GM04504 (cell line): ENCODE measurements around the gene ZNF792.
"Not testable (repeated sequence)": the region's sequence is repeated elsewhere in the genome, so short reads cannot be mapped to it uniquely, and the experiment has no call there.

Experiments used
- DNase-seq: peaks from one replicate; pipeline ENCODE4 v3.0.0-alpha.2; 2012; ENCODE audit warnings: low read depth

ZNF792 gene

DNA sequence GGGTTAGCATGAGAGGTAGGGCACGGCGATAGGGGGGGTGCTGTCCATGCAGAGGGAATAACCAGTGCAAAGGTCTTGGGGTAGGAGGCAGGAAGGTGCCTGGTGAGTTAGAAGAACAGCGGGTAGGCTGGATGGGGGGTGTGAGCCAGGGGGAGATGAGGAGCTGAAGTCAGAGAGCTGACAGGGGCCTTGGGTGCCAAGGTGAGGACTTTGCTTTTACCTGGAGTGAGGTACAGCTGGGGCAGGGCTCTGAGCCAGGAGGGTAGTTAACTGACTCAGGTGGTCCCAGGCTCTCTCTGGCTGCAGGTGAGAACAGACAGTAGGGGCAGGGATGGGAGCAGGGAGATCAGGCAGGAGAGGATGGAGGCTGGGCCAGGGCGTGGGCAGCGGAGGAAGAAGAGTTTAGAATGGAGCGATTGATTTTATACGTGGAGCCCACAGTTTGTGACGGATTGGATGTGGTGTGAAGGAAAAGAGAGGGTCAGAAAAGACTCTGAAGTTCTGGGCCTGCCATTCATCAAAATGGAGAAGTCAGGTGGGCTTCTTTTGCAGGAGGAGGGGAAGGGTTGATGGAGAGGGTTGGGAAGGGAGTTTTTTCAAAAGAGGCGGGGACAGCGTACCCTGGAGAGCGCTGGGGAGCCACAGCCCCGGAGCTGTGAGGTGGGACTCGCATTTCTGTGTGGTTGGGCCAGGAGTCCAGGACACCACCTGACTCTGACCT is 34.9 kb upstream of the ZNF792 start:
- no peak for DNase-seq

DNA sequence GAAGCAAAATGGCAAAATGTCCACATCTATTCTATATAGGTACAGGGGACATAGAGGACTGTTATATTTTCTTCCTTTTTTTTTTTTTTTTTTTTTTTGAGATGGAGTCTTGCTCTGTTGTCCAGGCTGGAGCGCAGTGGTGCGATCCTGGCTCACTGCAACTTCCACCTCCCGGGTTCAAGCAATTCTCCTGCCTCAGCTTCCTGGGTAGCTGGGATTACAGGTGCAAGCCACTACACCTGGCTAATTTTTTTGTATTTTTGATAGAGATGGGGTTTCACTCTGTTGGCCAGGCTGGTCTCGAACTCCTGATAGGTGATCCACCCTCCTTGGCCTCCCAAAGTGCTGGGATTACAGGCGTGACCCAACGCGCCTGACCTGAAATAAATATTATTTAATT is 34.2 kb upstream of the ZNF792 start:
- DNase-seq: not testable (repeated sequence)

DNA sequence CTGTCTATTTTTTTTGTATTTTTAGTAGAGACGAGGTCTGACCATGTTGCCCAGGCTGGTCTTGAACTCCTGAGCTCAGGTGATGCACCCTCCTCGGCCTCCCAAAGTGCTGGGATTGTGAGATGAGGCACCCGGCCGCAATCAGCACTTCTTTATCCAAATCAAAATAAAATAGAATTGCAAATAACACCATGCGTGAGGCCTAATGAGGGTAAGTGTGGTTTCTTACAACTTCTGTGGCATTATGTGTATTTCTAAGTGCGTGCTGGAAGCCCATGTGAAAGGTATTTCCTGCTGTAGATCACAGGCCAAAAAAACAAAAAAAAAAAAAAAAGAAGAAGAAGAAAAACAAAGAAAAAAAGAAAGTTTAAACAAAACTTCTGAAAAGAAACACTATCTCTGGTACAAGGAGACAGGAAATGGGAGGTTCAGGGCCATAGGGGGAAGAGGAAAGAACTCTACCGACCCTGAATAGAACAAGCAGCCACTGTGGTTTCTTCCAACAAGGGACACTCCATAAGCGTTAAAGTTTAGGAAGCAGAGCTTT is 33.1 kb upstream of the ZNF792 start:
- no peak for DNase-seq

DNA sequence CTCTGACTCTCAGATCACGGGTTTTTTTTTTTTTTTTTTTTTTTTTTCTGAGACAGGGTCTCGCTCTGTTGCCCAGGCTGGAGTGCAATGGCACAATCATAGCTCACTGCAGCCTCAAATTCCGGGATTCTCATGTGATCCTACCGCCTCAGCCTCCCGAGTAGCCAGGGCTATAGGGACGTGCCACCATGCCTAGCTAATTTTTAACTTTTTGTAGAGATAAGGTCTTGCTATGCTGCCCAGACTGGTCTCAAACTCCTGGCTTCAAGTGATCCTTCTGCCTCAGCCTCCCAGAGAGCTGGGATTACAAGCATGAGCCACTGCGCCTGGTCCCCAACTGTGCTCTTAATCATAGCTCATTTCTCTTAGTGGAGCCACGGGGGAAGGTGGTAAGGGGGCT is 31.5 kb upstream of the ZNF792 start:
- DNase-seq: no peak

DNA sequence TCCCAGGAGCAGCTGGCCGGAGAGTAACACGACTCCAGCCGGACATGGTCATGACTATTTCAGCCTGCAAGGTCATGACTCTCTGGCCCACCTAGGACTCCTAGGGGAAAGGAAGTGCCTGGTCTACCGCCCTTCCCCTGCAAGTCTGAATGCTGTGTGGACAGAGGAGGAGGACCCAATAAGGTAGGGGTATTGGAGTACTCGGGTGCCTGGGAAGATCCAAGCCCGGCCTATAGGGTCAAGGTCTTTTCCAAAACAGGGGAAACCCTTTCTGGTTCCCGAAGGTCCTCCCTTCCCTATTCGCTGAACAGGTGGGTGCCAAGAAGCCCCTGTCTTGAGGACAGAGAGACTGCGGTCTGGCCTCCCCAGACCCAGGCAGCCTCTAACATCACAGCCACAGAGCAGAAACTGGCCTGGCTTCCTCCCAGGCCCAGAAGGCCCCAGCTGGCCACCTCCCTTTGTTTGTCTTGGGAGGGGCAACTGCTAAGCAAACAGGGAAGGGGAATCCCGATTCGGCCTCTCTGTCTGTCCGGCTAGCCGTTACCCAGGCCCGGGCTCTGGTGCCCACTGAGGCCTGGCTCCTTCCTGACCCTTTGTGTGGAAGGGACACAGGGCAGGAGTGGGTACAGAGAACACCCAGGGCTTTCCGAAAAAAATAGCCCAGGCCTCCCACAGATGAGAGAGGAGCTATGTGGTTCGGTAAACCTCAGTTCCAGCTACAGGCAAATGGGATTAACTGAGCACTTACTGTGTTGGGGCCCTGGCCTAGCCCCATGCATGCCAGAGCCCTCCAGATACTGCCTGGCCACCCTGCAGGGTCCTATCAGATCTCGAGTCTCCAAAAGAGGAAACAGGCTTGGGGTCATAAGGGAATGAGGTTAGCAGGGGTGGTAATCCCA is 30.9 kb upstream of the ZNF792 start:
- DNase-seq: no peak

DNA sequence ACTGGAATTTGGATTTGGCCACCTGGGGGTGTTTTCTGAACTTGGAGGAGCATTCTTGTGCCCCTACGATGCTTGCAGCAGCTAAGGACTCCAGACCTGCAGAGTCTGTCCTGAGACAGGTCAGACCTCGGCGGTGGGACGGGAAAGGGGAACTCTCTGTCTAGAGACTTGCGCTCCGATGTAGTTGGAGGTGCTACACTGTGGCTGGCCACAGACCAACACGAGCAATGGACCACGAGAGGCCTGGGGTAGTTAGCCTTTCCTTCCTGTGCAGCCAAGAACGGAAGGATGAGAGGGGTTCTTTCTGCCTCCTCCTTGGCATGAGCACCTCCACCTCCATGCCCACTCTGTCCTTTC is 30.2 kb upstream of the ZNF792 start:
- DNase-seq: no peak

DNA sequence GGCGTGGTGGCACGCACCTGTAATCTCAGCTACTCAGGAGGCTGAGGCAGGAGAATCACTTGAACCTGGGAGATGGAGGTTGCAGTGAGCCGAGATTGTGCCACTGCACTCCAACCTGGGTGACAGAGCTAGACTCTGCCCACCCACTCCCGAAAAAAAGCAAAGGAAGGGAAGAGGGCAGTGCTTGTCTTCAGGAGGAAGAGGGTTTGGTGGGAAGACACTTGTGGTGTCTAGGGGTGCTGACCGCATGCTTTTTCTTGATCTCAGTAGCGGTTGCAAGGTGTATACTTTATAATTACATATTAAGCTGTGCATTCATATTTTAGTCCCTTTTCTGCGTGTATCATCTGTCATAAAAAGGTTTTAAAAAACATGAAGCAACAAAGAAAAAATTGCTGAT is 28.6 kb upstream of the ZNF792 start:
- not testable (repeated sequence) for DNase-seq

DNA sequence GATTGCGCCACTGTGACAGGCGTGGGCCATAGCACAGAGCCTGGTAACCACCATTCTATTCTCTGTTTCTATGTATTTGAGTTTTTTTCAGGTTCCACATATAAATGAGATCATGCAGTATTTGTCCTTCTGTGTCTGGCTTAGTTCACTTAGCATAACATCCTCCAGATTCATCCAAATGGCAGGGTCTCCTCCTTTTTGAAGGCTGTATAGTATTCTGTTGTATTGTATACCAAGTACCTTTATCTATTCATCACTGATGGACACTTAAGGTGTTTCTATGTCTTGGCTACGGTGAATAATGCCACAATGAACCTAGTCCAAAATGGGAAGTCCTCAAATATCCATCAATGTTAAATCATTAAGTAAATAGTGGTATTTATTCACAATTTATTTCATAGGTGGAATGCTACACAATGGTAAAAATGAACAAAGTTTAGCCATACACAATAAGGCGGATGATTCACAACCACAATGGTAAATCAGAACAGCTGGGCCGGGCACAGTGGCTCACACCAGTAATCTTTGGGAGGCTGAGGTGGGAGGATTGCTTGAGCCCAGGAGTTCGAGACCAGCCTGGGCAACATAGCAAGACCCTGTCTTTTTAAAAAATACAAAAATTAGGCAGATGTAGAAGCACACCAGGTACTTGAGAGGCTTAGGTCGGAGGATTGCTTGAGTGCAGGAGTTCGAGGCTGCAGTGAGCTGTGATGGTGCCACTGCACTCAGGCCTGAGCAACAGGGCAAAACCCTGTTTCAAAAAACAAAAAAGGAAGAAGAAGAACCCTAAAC is 27.7 kb upstream of the ZNF792 start:
- DNase-seq: no peak

DNA sequence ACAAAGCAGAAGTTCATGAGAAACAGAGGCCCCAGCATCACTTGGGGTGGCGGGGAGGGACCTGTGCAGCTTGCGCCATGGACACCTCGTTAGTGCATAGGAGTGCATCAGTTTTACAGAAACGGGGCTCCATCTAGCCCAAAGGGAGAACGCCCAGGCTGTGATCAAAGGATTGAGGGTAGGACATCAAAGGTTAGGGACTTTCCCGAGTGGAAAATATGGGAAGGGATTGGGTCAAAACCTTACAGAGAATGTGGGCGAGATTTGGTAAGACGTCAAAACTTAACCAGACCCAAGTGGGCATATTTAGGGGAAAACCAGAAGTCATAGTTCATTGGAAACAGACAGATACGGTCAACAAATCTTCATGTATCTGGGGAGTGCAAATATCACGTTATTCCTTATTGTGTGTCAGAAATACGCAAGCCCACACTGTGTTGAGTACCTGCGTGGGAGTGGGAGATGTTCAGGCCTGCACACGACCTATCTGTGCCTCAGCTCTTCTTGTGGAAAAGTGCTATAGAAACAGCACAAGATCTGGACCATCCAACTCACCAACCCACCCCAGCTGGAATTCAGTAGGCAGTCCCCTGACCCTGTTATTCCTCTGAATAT is 26.7 kb upstream of the ZNF792 start:
- DNase-seq: no peak

DNA sequence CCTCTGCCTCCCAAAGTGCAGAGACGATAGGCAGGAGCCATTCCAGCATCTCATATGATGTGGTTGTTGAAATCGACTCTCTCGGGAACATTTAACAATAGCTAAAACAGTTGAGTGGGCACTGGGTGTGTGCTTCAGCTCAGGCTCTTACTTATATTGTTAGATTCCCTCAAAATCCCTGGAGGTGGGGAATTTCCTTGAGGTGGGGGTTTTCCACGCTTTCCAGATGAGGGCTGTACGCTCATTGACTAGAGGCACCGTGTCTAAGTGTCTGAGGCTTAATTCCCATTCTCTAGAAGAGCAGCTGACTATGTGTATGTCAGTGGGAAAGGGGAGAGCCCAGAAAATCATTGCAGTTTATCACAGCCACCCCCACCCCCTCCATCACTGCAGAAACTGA is 25.3 kb upstream of the ZNF792 start:
- DNase-seq: no peak

DNA sequence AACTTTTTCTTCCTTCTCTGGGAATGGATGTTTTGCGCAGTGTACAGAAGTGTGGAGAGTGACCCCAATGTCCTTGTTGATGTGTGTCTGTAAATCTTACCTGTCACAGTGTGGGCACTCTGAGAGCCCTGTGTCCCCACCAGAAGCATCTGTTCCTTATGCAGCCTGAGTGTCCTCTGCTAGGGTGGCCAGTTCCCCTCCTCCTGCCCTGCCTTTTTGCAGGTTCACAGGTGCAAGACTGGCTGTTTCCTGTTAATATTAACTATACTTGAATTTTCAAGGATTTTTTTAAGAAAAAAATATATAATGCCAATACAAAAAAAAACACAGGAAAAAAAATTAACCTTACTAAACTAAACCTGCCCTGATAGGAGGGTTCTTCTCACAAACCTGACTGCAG is 24.1 kb upstream of the ZNF792 start:
- DNase-seq: no peak

DNA sequence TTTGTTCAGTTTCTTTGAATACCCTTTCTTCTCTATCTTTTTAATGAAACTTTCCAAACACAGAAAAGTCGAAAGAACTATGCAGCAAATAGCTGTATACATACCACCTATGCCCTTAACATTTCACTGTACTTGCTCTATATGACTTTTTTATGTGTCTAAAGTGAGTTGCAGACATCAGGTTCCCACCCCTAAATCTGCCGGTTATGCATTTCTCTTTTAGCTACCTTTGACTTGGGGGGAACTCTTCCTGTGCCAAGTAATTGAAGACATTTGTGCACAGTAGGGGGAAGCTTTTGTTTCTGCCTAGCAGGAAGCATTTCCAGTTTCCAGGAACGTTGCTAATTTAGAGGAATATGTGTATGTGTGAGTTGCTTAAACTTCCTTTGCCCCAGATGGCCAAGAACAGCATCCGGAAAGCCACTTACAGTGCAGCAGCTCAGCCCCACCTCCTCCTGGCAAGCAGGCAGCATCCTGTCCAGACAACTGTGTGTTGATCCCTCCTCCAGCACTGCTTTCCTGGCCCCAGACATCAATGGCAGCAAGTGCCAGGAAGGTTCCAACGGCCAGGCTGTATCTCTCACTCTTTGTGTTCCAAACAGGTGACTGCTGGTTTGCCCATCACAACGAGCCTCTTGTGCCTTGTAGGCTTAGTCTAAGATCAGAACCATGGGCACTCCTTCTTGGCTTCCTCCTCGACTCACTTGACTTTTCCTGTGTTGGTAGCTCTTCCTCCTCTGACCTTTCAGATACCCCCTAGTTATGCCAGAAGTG is 21.4 kb upstream of the ZNF792 start:
- peak; percentile 3 for DNase-seq

DNA sequence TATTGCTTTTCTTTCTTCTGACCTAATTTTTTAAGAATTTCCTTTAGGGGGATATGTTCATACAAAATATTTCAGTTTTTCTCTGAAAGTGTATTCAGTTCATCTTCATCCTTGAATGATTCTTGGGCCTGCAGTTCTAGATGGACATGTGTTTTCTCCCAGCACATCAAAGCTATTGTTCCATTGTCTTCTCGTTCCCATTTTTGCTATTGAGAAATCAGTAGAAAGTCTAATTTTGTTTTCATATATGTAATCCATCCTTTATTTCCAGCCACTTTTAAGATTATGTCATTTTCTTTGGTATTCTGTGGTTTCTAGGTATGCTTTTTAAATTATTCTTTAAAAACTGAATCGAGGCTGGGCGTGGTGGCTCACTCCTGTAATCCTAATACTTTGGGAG is 20.3 kb upstream of the ZNF792 start:
- no peak for DNase-seq

DNA sequence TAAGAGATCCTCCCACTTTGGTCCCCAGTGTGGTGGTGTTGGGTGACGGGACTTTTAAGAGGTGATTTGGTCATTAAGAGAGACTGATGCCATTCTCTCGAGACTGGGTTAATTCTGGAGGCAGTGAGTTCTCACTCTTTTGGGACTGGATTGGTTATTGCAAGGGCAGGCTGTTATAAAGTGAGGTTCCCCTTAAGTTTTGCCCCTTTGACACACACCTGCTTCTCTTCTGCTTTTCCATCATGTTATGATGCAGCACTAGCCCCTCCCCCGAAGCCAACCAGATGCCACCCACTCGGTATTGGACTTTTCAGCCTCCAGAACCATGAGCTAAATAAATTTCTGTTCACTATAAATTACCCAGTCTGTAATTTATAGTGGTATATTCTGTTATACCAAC is 19.8 kb upstream of the ZNF792 start:
- DNase-seq: no peak

DNA sequence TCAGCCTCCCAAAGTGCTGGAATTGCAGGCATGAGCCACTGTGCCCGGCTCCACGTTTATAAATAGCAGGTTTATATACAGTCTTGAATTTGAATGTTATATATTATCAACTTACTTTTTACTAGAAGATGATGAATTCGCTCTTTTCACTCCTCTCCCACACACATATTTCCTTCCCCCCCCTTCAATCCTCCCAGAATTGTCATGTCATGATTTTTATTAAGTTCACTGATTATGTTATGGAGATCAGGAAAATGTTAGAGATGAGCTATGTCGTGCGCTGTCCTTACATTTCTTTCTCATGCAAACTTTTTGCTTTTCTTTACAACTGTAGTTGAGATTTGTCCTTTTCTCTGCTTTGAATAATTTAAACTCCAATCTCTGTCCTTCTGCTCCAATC is 18.2 kb upstream of the ZNF792 start:
- no peak for DNase-seq

DNA sequence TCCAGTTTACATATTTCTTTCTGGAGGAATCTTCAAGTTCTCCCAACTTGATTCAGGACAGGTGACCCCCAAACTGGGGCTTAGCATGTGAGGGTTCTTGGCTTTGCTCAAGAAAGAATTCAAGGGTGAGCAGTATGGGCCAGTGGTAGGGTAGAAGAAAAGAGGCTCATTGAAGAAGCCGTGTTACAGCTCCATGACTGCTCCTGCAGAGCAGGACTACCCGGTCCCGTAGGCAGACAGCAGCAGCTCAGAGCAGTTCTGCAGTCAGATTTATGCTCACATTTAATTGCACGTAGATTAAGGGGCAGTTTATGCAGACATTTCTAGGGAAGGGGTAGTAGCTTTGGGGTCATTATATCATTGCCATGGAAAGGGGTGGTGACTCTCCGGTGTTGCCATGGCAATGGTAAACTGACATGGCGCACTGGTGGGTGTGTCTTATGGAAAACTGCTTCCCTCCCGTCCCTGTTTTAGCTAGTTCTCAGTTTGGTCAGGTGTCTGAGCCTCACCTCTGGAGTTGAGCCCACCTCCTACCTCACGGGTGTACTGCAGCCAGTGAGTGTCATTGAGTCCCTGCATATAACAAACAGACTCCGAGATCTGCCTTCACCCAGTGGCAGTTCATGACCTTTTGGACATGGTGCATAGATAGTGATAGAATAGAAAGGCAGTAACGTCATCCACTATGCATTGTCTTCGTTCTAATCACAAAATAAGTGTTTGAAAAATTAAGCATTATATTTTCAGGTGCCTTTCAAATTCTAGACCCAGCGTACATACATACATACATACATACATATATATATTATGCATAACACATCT is 16.0 kb upstream of the ZNF792 start:
- no peak for DNase-seq

DNA sequence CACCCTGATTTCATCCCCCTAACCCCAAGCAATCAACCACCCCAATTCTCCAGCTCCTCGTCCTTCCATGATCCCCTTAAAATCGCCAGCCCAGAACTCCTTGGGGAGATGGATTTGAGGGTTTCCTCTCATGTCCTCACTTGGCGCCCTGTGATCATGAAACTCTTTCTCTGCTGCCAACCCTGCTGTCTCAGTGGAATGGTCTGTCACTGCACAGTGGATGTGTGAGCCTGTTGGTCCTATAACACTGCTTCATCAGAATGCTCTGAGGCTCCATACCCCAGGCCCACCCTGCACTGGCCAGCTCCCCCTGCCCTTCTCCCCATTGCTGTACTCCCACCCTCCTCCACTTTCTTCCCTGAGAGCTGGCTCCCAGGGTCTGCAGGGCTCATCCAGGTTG is 12.6 kb upstream of the ZNF792 start:
- no peak for DNase-seq

DNA sequence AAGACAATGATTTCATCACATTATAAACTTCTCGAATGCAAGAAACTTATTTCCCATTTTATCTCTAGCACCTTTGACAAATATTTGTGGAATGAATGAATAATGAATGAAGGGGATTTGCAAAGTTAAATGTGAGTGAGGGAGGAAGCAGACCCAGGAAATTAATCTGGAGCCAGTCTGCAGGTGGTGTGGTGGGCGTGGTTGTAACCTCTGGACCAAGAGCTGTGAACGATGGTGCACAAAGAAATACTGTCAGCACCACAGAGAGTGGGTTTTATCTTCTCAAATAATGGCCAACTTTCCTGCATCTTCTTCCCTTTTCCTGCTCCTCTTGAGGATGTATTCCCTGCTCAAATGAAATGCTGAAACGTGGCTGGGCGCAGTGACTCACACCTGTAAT is 11.0 kb upstream of the ZNF792 start:
- DNase-seq: no peak

DNA sequence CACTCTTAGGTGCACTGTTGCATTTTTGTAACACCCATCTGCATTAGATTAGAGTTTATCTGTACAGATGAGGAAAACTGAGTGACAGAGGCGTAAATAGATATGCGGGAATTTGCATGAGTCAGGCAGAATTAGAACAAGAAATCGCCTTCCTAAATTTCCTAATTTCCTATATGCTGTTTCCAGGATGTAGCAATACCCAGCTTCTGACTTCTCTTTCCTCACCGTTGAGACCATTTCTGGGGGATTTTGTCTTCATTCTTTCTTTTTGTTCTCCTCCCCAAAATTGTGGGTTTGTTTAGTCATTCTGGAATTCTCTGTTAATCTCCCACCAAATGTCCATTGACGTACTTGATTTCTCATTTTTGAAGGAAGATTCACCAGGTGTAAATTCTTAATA is 10.6 kb upstream of the ZNF792 start:
- DNase-seq: no peak

DNA sequence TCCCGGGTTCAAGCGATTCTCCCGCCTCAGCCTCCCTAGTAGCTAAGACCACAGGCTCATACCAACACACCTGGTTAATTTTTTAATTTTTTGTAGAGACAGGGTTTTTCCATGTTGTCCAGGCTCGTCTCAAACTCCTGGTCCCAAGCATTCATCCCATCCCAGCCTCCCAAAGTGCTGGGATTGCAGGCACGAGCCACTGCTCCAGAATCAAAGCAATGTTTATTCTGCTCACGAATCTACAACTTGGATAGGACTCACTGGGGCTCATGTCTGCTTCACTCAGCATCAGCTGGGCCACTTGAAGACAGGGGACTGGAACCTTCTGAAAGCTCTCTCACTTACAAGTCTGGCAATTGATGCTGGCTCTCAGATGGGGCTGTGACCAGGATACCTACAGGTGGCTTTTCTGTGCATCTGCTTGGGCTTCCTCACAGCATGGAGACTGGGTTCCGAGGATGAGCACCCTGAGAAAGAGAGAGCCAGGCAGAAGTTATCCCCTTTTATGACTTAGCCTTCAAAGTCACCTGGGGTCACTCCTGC is 8.2 kb upstream of the ZNF792 start:
- DNase-seq: no peak
